Calu3 (cell line): ENCODE measurements around the gene TMBIM4. TPM values are rescaled to one million over a fixed set of nuclear protein-coding genes. Genes with fewer than 3 reads are reported as not detected.
A peak's percentile ranks its signal among the peaks of the same experiment; 100 is the strongest.

ENCODE experiments used
- BruUV-seq: library from RNA; stranded (reverse); fragments of 400-500 nt; replicated peaks from 2 replicates; lab custom pipeline; 2021; lab: Mats Ljungman, UMichigan
- CTCF ChIA-PET: fragments of 300-600 bp; sonication (Branson Sonifier 250); formaldehyde crosslinking; loops from one replicate; lab custom pipeline; 2022; ENCODE audit warnings: antibody characterized with exemption; lab: Charles Lee
- DNase-seq: peaks from one replicate; pipeline ENCODE4 v3.0.0; 2022
- H3K27ac Mint-ChIP-seq: one replicate; pipeline ENCODE4 v1.8.0; 2022; ENCODE audit warnings: mixed read lengths; ENCODE audit not compliant: unreplicated experiment
- H3K27me3 Mint-ChIP-seq: one replicate; pipeline ENCODE4 v1.8.0; 2022; ENCODE audit warnings: mixed read lengths; ENCODE audit not compliant: unreplicated experiment
- H3K36me3 Mint-ChIP-seq: one replicate; pipeline ENCODE4 v1.8.0; 2022; ENCODE audit warnings: mild to moderate bottlenecking, moderate library complexity, mixed read lengths; ENCODE audit not compliant: insufficient read depth, unreplicated experiment
- H3K4me1 Mint-ChIP-seq: one replicate; pipeline ENCODE4 v1.8.0; 2022; ENCODE audit warnings: mild to moderate bottlenecking, low read depth, mixed read lengths; ENCODE audit not compliant: unreplicated experiment
- H3K4me3 Mint-ChIP-seq: one replicate; pipeline ENCODE4 v1.8.0; 2022; ENCODE audit warnings: mild to moderate bottlenecking, low read depth, moderate library complexity, mixed read lengths; ENCODE audit not compliant: unreplicated experiment
- H3K9me3 Mint-ChIP-seq: one replicate; pipeline ENCODE4 v1.8.0; 2022; ENCODE audit warnings: low read depth, mixed read lengths; ENCODE audit not compliant: unreplicated experiment
- intact Hi-C: fragments of 100-400 bp; cut with micrococcal nuclease; formaldehyde crosslinking; loops from one replicate; pipeline ENCODE4 v1.10.0; 2022; ENCODE audit not compliant: unreplicated experiment
- total RNA-seq: library from RNA; stranded (reverse); gene quantifications from 2 replicates; pipeline ENCODE4 v1.2.3, GENCODE V29; 2022
- TF ChIP-seq, protein P1 (sequence below): fragments of 200-600 bp; IDR thresholded peaks from one replicate; pipeline ENCODE4 v1.8.0; 2022; ENCODE audit warnings: antibody characterized with exemption; ENCODE audit not compliant: unreplicated experiment

TMBIM4 gene
- total RNA-seq, 1 experiment from 2014 or later: 77.1 TPM

DNA sequence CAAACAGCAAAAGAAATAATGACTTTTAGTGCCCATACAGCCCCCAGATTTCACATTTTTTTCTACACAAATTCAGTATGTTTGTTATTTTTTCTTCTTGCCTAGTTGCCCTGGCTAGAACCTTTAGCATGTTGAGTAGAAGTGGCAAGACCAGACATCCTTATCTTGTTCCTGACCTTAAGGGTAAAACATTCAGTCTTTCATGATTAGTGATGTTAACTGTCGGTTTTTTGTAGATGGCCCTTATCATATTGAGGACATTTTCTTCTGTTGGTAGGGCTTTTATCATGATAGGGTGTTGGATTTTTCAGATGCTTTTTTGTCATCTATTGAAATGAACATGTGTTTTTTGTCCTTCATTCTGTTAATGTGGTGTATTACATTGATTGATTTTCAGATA is 36.3 kb upstream of the TMBIM4 start:
- intact Hi-C loops: no loop called here

DNA sequence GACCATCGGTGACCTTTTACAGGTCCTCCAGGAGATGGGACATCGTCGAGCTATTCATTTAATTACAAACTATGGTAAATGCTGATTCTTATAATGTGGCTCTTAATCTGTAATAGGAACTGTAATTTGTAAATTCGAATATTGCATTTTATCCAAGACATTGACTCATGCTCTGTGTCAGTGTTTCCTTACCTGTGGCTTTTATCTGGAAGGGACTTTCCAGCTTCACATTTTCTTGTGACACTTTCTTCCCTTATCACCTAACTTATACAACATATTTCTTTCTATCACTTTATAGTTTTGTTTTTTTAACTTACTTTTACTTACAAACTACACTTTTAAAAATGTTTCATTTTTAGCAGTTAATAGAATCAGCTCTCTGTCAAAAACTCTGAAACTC is 34.0 kb upstream of the TMBIM4 start:
- Mint-ChIP-seq H3K27me3 (no peaks in the 10 kb centered on the region), H3K4me1 (peaks cover 29% of the 10 kb centered on the region), H3K36me3 (no peaks in the 10 kb centered on the region), H3K27ac (peak overlapping the region; percentile 61), H3K4me3 (no peak overlapping the region), H3K9me3 (no peaks in the 10 kb centered on the region)
- CTCF ChIA-PET: interaction anchor here (0.8 to 0.9 kb wide), 2 partner anchors 32 to 34 kb away, joined by 3 read pairs; partner anchors contain the start of gene TMBIM4
- TF ChIP-seq, protein P1, sequence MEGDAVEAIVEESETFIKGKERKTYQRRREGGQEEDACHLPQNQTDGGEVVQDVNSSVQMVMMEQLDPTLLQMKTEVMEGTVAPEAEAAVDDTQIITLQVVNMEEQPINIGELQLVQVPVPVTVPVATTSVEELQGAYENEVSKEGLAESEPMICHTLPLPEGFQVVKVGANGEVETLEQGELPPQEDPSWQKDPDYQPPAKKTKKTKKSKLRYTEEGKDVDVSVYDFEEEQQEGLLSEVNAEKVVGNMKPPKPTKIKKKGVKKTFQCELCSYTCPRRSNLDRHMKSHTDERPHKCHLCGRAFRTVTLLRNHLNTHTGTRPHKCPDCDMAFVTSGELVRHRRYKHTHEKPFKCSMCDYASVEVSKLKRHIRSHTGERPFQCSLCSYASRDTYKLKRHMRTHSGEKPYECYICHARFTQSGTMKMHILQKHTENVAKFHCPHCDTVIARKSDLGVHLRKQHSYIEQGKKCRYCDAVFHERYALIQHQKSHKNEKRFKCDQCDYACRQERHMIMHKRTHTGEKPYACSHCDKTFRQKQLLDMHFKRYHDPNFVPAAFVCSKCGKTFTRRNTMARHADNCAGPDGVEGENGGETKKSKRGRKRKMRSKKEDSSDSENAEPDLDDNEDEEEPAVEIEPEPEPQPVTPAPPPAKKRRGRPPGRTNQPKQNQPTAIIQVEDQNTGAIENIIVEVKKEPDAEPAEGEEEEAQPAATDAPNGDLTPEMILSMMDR: no peak
- intact Hi-C loops: no loop called here
- no peak for DNase-seq
- no TSS peak for BruUV-seq

More for the DNA sequence above, 36.3 kb upstream of the TMBIM4 start:
- no peak overlapping the region for H3K27ac Mint-ChIP-seq
- no peaks in the 10 kb centered on the region for H3K36me3 Mint-ChIP-seq
- CTCF ChIA-PET: no interaction called here
- H3K9me3 Mint-ChIP-seq: peaks cover under 1% of the 10 kb centered on the region
- no peak for DNase-seq
- no peak overlapping the region for H3K4me3 Mint-ChIP-seq
- no TSS peak for BruUV-seq
- TF ChIP-seq, protein P1: no peak
- no peaks in the 10 kb centered on the region for H3K27me3 Mint-ChIP-seq
- peaks cover 23% of the 10 kb centered on the region for H3K4me1 Mint-ChIP-seq

DNA sequence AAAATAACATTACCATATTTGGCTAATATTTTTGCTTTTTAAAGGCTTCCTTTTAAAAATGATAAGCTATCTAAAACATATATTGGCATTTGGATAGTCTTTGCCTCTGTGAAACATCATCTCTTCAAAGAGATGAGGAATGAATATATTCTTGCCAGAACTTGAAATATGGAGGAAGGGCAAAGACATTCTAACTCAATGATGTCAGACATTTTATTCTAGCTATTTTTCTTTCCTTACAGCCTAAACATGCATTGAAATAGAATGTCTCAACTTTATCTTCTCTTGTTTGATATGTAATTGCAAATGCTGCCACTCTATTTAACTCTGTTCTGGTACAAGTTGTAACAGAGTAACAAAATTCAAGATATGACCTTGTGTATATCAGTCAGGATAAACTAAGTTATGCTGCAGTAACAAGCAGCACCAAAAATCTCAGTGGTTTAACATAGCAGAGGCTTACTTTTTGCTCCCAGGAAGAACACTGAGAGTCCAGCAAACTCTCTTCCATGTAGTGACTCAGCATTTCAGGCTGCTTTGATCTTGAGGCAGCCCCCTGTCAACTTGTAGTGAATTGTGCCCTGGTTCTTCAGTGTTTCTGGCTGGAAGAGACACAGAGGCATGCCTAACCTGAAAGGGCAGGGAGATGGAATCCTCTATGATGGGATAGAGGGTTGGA is 30.2 kb upstream of the TMBIM4 start:
- no peak for DNase-seq
- peaks cover 8% of the 10 kb centered on the region for H3K36me3 Mint-ChIP-seq
- peaks cover 50% of the 10 kb centered on the region for H3K4me1 Mint-ChIP-seq
- H3K27ac Mint-ChIP-seq: no peak overlapping the region
- BruUV-seq: no TSS peak
- intact Hi-C loops: no loop called here
- H3K9me3 Mint-ChIP-seq: no peaks in the 10 kb centered on the region
- H3K27me3 Mint-ChIP-seq: no peaks in the 10 kb centered on the region
- H3K4me3 Mint-ChIP-seq: no peak overlapping the region
- CTCF ChIA-PET: interaction anchor here (0.6 kb wide), 1 partner anchor 732 kb away, joined by 6 read pairs; no protein-coding TSS in a partner anchor
- TF ChIP-seq, protein P1: no peak

DNA sequence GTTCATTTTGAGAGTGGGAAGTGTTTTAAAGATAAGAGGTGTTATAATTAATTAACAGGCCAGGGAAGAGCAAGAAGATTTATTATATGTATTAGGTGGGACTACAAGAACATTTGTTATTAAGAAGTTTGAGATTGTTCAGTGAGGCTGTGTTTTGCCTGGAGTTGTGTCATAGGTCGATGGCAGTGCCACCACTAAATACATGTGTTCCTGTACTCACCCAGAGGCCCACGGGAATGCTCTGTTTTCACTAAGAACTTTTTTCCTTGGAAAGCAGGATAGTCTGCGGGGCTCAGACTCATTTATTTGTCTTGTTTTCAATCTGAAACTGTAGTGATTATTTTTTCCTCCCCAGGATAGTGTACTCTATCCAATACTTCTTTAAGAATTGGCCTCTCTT is 29.3 kb upstream of the TMBIM4 start:
- Mint-ChIP-seq H3K4me1 (peaks cover 47% of the 10 kb centered on the region), H3K36me3 (peaks cover 11% of the 10 kb centered on the region), H3K9me3 (no peaks in the 10 kb centered on the region), H3K27me3 (no peaks in the 10 kb centered on the region), H3K27ac (no peak overlapping the region), H3K4me3 (no peak overlapping the region)
- no peak for DNase-seq
- intact Hi-C loops: no loop called here
- no TSS peak for BruUV-seq
- CTCF ChIA-PET: interaction anchor here (0.6 kb wide), 1 partner anchor 731 kb away, joined by 6 read pairs; no protein-coding TSS in a partner anchor
- TF ChIP-seq, protein P1: no peak
